ENCODE measurements around the gene ABCA10.
"Not testable (repeated sequence)": the region's sequence is repeated elsewhere in the genome, so short reads cannot be mapped to it uniquely, and the experiment has no call there.

Gene ABCA10

GRCh38 chr17:69168642-69169041 is 60.0 kb downstream of the ABCA10 start:
- DNase-seq (ENCODE audit: low spot score): not testable (repeated sequence)

- no peak for DNase-seq (ENCODE audit: low spot score)
These were observed 61.7 kb downstream of the ABCA10 start for GRCh38 chr17:69166957-69167356.

GRCh38 chr17:69164206-69164605 is 64.4 kb downstream of the ABCA10 start:
- no peak for DNase-seq (ENCODE audit: low spot score)

- no peak for DNase-seq (ENCODE audit: low spot score)
These were observed 69.2 kb downstream of the ABCA10 start for GRCh38 chr17:69159418-69159817.

DNA sequence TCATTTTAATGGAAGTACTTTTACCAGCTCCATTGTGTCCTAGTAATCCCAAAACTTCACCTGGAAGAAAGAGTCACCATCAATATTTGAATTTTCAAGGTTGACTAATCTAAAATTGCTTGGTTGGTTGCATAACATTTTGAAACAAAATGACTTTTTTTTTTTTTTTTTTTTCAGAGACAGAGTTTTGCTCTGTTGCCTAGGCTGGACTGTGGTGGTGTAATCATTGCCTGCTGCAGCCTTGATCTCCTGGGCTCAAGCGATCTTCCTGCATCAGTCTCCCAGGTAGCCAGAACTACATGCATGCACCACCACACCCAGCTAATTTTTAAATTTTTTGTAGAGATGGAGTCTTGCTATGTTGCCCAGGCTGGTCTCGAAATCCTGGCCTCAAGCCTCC is 74.4 kb downstream of the ABCA10 start:
- DNase-seq (ENCODE audit: low spot score): no peak

GRCh38 chr17:69150333-69150732 is 78.3 kb downstream of the ABCA10 start:
- no peak for DNase-seq (ENCODE audit: low spot score)

DNA sequence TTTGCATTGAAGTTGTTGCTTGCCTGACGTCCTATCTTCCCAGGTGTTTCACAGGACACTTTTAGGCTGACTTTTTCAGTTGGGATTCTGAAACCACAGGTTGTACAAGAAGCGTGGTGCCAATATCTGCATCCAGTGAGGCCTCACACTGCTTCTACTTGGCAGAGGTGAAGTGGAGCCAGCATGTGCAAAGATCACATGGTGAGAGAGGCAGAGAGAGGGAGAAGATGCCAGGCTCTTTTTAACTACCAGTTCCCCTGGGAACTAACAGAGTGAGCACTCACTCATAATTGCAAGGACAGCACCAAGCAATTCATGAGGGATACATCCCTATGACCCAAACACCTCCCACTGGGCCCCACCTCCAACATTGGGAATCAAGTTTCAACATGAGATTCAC is 81.2 kb downstream of the ABCA10 start:
- DNase-seq (ENCODE audit: low spot score): no peak

- no peak for DNase-seq (ENCODE audit: low spot score)
These were observed 84.0 kb downstream of the ABCA10 start for GRCh38 chr17:69144331-69145255.

DNA sequence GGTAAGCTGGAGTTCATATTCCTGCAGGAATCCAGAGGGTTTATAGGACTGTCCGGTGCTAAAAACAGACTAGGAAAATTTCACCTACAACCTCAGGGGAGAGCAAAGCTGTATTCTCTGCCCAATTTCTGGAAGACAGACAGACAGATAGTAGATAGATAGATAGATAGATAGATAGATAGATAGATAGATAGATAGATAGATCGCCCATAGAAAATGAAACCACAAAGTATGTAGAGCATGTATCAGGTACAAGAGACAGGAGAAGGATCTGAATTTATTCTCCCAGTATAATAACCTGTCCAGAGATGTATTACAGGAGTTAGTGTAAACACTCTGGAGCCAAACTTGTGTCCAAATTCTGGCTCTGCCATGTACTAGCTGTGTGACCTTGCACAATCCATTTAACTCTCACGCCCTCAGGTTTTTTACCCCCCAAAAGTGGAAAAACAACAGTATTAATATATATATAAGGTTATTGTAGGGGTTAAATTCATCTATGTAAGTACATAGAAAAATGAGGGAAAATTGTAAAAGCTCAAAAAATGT is 84.9 kb downstream of the ABCA10 start:
- DNase-seq (ENCODE audit: low spot score): no peak

- no peak for DNase-seq (ENCODE audit: low spot score)
These were observed 85.5 kb downstream of the ABCA10 start for GRCh38 chr17:69143151-69143550.

DNA sequence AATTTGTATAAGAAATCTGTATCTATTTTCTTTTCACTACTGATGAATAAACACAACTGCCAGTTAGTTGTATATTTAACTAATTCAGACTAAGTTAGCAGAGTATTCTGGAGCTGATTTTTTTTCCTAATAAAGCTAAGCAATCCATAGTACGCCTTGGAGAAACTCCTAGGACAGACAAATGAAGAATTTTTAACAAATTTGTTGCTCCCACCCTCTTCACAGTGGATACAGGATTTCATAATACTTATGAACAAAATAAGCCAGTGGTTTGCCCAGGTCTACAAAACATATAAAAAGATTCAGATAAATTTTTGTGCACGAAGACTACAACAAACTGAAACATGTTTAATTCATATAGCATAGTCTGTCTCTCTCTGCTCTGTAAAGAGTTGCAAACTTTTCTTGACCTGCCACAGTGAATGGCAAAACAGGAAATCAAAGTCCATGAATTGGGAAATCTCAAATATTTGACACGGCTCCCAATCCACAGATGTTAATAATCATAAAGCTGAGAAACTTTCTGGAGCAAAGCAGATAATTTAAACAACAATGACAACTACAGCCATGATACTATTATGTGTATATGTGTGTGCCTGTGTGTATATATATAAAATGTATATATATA is 86.3 kb downstream of the ABCA10 start:
- DNase-seq (ENCODE audit: low spot score): no peak

- DNase-seq (ENCODE audit: low spot score): no peak
These were observed 87.0 kb downstream of the ABCA10 start, which contains the start of gene ABCA6 for GRCh38 chr17:69141431-69142174. Gene ABCA6, minus strand, starts transcription at chr17:69141895. Its CDS starts 1,192 bp downstream, at chr17:69140703.

GRCh38 chr17:69134112-69134511 is 94.5 kb downstream of the ABCA10 start:
- no peak for DNase-seq (ENCODE audit: low spot score)

DNA sequence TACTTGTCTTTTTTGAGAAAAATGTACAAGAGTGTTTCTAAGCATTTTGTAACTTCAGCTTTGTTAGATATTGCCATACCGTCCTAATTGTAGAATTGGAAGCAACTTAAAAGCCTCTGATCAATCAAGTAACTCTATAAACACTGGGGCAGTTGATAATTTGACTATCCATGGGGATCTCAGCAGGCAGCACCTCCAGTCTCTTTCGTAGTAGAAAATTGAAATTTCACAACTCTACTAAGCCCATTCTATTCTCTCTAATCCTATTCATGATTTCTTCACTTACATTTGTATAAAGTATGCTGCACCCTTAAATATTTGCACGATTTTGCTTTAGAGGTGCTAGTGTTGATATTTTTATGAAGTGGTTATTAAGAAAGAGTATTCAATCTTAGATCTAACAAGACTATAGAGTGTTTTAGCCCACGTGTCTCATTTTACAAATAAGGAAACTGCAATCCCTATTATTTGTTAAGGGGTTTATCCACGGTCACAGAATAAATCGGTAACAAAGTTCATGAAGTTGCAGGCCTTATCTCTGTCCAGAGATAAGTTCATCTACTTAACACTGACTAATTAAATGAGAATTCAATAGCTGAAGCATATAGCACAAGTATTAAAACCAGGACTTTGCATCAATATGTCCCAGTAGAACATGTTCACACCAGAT is 97.9 kb downstream of the ABCA10 start:
- DNase-seq (ENCODE audit: low spot score): no peak

DNA sequence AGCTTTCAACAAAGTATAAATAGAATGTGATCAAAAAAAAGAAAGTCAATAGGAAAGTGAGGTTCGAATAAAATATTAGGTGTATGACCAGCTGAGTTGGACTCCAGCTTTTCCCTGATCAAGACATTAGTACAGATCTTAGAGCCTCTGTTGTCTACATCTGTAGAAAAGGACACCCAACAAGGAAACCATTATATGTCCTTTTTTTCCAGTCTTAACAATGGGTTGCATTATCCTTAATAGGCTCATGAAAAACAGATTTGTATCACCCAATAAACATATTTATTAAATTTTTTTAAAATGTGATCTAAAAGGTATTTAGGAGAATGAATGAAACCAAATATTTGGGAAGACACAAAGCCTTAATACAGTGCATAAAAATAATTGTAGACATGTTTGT is 105.0 kb downstream of the ABCA10 start:
- no peak for DNase-seq (ENCODE audit: low spot score)

GRCh38 chr17:69122065-69122464 is 106.6 kb downstream of the ABCA10 start:
- no peak for DNase-seq (ENCODE audit: low spot score)

- DNase-seq (ENCODE audit: low spot score): no peak
These were observed 110.5 kb downstream of the ABCA10 start for GRCh38 chr17:69117855-69118784.

DNA sequence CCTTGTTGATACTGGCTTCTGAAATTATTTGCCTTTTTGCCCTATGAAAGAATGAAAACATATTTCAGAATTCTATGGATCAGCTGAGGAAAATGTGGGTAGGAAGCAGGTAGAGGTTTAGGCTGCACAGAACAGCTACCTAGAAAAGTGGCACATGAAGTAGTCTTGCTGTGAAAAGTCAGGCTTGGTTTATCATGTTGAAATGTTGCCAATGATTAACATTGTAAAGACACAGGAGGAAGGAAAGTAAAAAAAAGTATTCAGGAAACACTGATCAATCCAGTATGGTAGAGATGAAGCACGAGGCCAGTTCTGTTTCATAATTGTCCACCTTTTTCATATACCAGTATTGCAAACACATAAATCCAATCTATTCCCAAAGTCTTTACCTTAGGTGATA is 116.8 kb downstream of the ABCA10 start:
- no peak for DNase-seq (ENCODE audit: low spot score)

GRCh38 chr17:69105907-69106730 is 122.5 kb downstream of the ABCA10 start:
- DNase-seq (ENCODE audit: low spot score): no peak

Measured in ecto neural progenitor cell (in vitro differentiated cells).